Keratinocyte (primary cell): ENCODE results near the gene UBXN2A.

Source experiments
- CTCF ChIP-seq, 3 experiments: IDR thresholded peaks in 1 of 3; conservative IDR thresholded peaks in 1 of 3; optimal IDR thresholded peaks in 1 of 3; 2 replicates in 2 of 3; 3 replicates in 1 of 3; pipeline versions ENCODE3 to v1.5.1; 2011; ENCODE audit warnings: low read length in 3 of 3, mild to moderate bottlenecking in 3 of 3, moderate library complexity in 2 of 3, control low read depth in 1 of 3, inconsistent platforms in 1 of 3; ENCODE audit not compliant: insufficient read depth in 2 of 3; ENCODE audit errors: extremely low read depth in 1 of 3
- EZH2 ChIP-seq: IDR thresholded peaks from one replicate; pipeline ENCODE4 v1.6.1; 2012; ENCODE audit warnings: inconsistent platforms, mild to moderate bottlenecking, low read length, moderate library complexity

- no peak for TF ChIP-seq CTCF (optimal IDR thresholded peaks at IDR 0.05 in 1 of 3, IDR thresholded peaks at IDR 0.05 in 1 of 3, conservative IDR thresholded peaks at IDR 0.05 in 1 of 3; ENCODE audit: extremely low read depth in 1 of 3, insufficient read depth in 2 of 3, low read length in 3 of 3)
- TF ChIP-seq EZH2 = no peak
Observed at GRCh38 chr2:24038786-24039499, 98.7 kb downstream of the UBXN2A start.
